Esophagus muscularis mucosa (tissue), 4 donors: Measurements from ENCODE around the gene GYG1. TPM values are rescaled to one million over a fixed set of nuclear protein-coding genes. Genes with fewer than 3 reads are reported as not detected.
"Not testable (repeated sequence)": the region's sequence is repeated elsewhere in the genome, so short reads cannot be mapped to it uniquely, and the experiment has no call there.

Source experiments
- DNase-seq: peaks from one replicate; pipeline ENCODE4 v3.0.0-alpha.2; 2017; ENCODE audit errors: extremely low spot score
- H3K27ac ChIP-seq, 4 donors: fragments of 200-600 bp; sonication (generic); replicated peaks in 1 of 4; 1 replicate in 3 of 4; 2 replicates in 1 of 4; pipeline ENCODE4 v1.5.1; 2016 to 2019; ENCODE audit warnings: mild to moderate bottlenecking in 1 of 4
- H3K27me3 ChIP-seq, 4 donors: fragments of 200-600 bp; sonication (generic); one replicate each; pipeline versions ENCODE4 v1.5.1 to v1.6.0; 2016 to 2019
- H3K36me3 ChIP-seq, 4 donors: fragments of 200-600 bp; sonication (generic); one replicate each; pipeline ENCODE4 v1.5.1; 2016 to 2019
- H3K4me1 ChIP-seq, 4 donors: fragments of 200-600 bp; sonication (generic); one replicate each; pipeline ENCODE4 v1.5.1; 2016 to 2019
- H3K4me3 ChIP-seq, 4 donors: fragments of 200-600 bp; sonication (generic); 1 replicate in 2 of 4; 2 replicates in 2 of 4; pipeline ENCODE4 v1.5.1; 2016 to 2019; ENCODE audit warnings: mild to moderate bottlenecking in 4 of 4, moderate library complexity in 1 of 4
- H3K9me3 ChIP-seq, 4 donors: fragments of 200-600 bp; sonication (generic); 1 replicate in 3 of 4; 2 replicates in 1 of 4; pipeline ENCODE4 v1.5.1; 2016 to 2019
- CTCF ChIP-seq, 3 experiments: fragments of 200-600 bp in 2 of 3; fragments of 450-650 bp in 1 of 3; sonication (generic) in 2 of 3; IDR thresholded peaks; one replicate each; pipeline ENCODE4 v1.5.1; 2017 to 2019; ENCODE audit warnings: antibody characterized with exemption in 3 of 3, mild to moderate bottlenecking in 2 of 3, moderate library complexity in 1 of 3
- EP300 ChIP-seq: sonication (generic); formaldehyde crosslinking; IDR thresholded peaks from one replicate; pipeline ENCODE4 v1.6.1; 2017; ENCODE audit warnings: antibody characterized with exemption
- POLR2A ChIP-seq: fragments of 450-650 bp; IDR thresholded peaks from one replicate; pipeline ENCODE4 v1.6.1; 2017; ENCODE audit warnings: antibody characterized with exemption, moderate library complexity, mild to moderate bottlenecking, low read depth
- POLR2AphosphoS5 ChIP-seq, 2 donors: sonication (generic); formaldehyde crosslinking; IDR thresholded peaks; one replicate each; pipeline ENCODE4 v1.6.1; 2017; ENCODE audit warnings: antibody characterized with exemption in 2 of 2
- WGBS: methylation state at CpG from one replicate; pipeline ENCODE4 v1.1.5; 2018; 5-methylcytosine and 5-hydroxymethylcytosine counted together
- intact Hi-C: fragments of 100-400 bp; cut with DNase I; formaldehyde crosslinking; loops from one replicate; pipeline ENCODE4 v1.15.1; 2023
- total RNA-seq, 4 donors: library from RNA; depleted of rRNA; stranded (reverse); fragments of >200 nt; gene quantifications; one replicate each; pipeline versions ENCODE4 v1.1.0 to v1.2.1, GENCODE V29; 2016

The GYG1 gene
- total RNA-seq, 4 donors from 2014 or later = 101 to 177 (median 141) TPM

- WGBS = 100% methylated on average over 1 of the region's 1 CpG
- TF ChIP-seq EP300 (no peak), POLR2A (no peak), POLR2AphosphoS5 (IDR thresholded peaks at IDR 0.05) (no peak), CTCF (IDR thresholded peaks at IDR 0.05) (no peak)
- Histone ChIP-seq H3K4me3 (no peak overlapping the region), H3K27ac (no peak overlapping the region), H3K4me1 (no peaks in the 10 kb centered on the region), H3K27me3 (no peaks in the 10 kb centered on the region), H3K36me3 (no peaks in the 10 kb centered on the region), H3K9me3 (no peaks in the 10 kb centered on the region)
- intact Hi-C loops = no loop called here
- DNase-seq = no peak
These were observed 10.1 kb upstream of the GYG1 start for GRCh38 chr3:148981273-148981672.

GRCh38 chr3:148987551-148987950 is 3.8 kb upstream of the GYG1 start:
- H3K4me1 ChIP-seq = peaks cover 1 to 16% (median 15%) of the 10 kb centered on the region in 4 donors
- H3K4me3 ChIP-seq, intact Hi-C loops, H3K36me3 ChIP-seq, H3K27ac ChIP-seq, H3K27me3 ChIP-seq, DNase-seq, H3K9me3 ChIP-seq: not testable (repeated sequence)
- WGBS = 95% methylated on average over 23 of the region's 29 CpGs

- peak overlapping the region; percentile 98 to 100 (median 99) for H3K27ac ChIP-seq
- H3K27me3 ChIP-seq = no peaks in the 10 kb centered on the region
- peaks cover 17 to 42% (median 34%) of the 10 kb centered on the region in 4 donors for H3K4me1 ChIP-seq
- DNase-seq = no peak
- 62% methylated on average over 4 of the region's 4 CpGs for WGBS
- intact Hi-C loops = loop anchor here (10.0 kb wide), 1 partner anchor 95 kb away; the partner anchor contains the start of gene HLTF
- no peaks in the 10 kb centered on the region for H3K9me3 ChIP-seq
- H3K36me3 ChIP-seq = peaks cover 0 to 12% (median 11%) of the 10 kb centered on the region in 4 donors
- peak in 1 of 2 donors; percentile 18 for TF ChIP-seq POLR2AphosphoS5 (IDR thresholded peaks at IDR 0.05)
- TF ChIP-seq EP300 = no peak
- no peak for TF ChIP-seq CTCF (IDR thresholded peaks at IDR 0.05)
- H3K4me3 ChIP-seq = no peak overlapping the region
These were observed 1.1 kb upstream of the GYG1 start for GRCh38 chr3:148990236-148990635.

GRCh38 chr3:148992027-148992634 is 791 bp downstream of the GYG1 start:
- no peaks in the 10 kb centered on the region for H3K27me3 ChIP-seq
- no peak for TF ChIP-seq POLR2A
- TF ChIP-seq CTCF (IDR thresholded peaks at IDR 0.05) = no peak
- no peak for TF ChIP-seq EP300
- TF ChIP-seq POLR2AphosphoS5 (IDR thresholded peaks at IDR 0.05) = no peak
- H3K27ac ChIP-seq = peak overlapping the region; percentile 98 to 100 (median 99)
- peak overlapping the region; percentile 92 to 99 (median 95) for H3K4me3 ChIP-seq
- 5% methylated on average over 19 of the region's 34 CpGs for WGBS
- H3K9me3 ChIP-seq = no peaks in the 10 kb centered on the region
- intact Hi-C loops = loop anchor here (10.0 kb wide), 1 partner anchor 93 kb away; the partner anchor contains the start of gene HLTF
- peaks cover 17 to 43% (median 40%) of the 10 kb centered on the region in 4 donors for H3K4me1 ChIP-seq
- no peak for DNase-seq
- H3K36me3 ChIP-seq = peaks cover 12 to 31% (median 25%) of the 10 kb centered on the region in 4 donors

- 84% methylated on average over 10 of the region's 10 CpGs for WGBS
- Histone ChIP-seq H3K27ac (peak overlapping the region; percentile 98 to 100 (median 99)), H3K36me3 (peaks cover 18 to 37% (median 28%) of the 10 kb centered on the region in 4 donors), H3K27me3 (no peaks in the 10 kb centered on the region), H3K9me3 (no peaks in the 10 kb centered on the region), H3K4me3 (peak overlapping the region; percentile 92 to 99 (median 95)), H3K4me1 (peaks cover 18 to 49% (median 44%) of the 10 kb centered on the region in 4 donors)
- DNase-seq = no peak
- intact Hi-C loops = loop anchor here (10.0 kb wide), 1 partner anchor 92 kb away; the partner anchor contains the start of gene HLTF
- no peak for TF ChIP-seq EP300
- no peak for TF ChIP-seq POLR2AphosphoS5 (IDR thresholded peaks at IDR 0.05)
- TF ChIP-seq POLR2A = no peak
These were observed 1.4 kb downstream of the GYG1 start for GRCh38 chr3:148992635-148993255.
